Neural progenitor cell (in vitro differentiated cells): Measurements from ENCODE around the gene CDA. TPM values are rescaled to one million over a fixed set of nuclear protein-coding genes. Genes with fewer than 3 reads are reported as not detected.

Experiments used
- DNase-seq: peaks from one replicate; pipeline ENCODE4 v3.0.0-alpha.2; 2016; ENCODE audit warnings: low spot score
- H2AFZ ChIP-seq: fragments of 200-600 bp; sonication (generic); replicated peaks from 2 replicates; pipeline ENCODE4 v1.6.1; 2016; ENCODE audit warnings: antibody characterized with exemption
- H3F3A ChIP-seq: fragments of 200-600 bp; sonication (generic); 2 replicates; pipeline ENCODE4 v1.6.1; 2016; ENCODE audit warnings: antibody characterized with exemption, low read depth
- H3K27ac ChIP-seq: fragments of 200-600 bp; sonication (generic); 2 replicates; pipeline ENCODE4 v1.5.1; 2016; ENCODE audit warnings: mild to moderate bottlenecking
- H3K27me3 ChIP-seq: fragments of 200-600 bp; sonication (generic); 2 replicates; pipeline ENCODE4 v1.6.1; 2016; ENCODE audit warnings: mild to moderate bottlenecking, moderate library complexity
- H3K36me3 ChIP-seq: fragments of 200-600 bp; sonication (generic); 2 replicates; pipeline ENCODE4 v1.5.1; 2016
- H3K4me1 ChIP-seq: fragments of 200-600 bp; sonication (generic); 2 replicates; pipeline ENCODE4 v1.6.1; 2016; ENCODE audit warnings: mixed run types
- H3K4me2 ChIP-seq: fragments of 200-600 bp; sonication (generic); 2 replicates; pipeline ENCODE4 v1.6.1; 2016
- H3K4me3 ChIP-seq: fragments of 200-600 bp; sonication (generic); 2 replicates; pipeline ENCODE4 v1.5.1; 2016
- H3K79me2 ChIP-seq: fragments of 200-600 bp; sonication (generic); 2 replicates; pipeline ENCODE4 v1.6.1; 2016; ENCODE audit warnings: low read depth
- H3K9ac ChIP-seq: fragments of 200-600 bp; sonication (generic); 2 replicates; pipeline ENCODE4 v1.6.1; 2016
- H3K9me3 ChIP-seq: fragments of 200-600 bp; sonication (generic); 2 replicates; pipeline ENCODE4 v1.5.1; 2016; ENCODE audit warnings: low read depth
- H4K20me1 ChIP-seq: fragments of 200-600 bp; sonication (generic); 2 replicates; pipeline ENCODE4 v1.6.1; 2016; ENCODE audit warnings: low read depth
- H3K27ac Mint-ChIP-seq: 3 replicates; pipeline ENCODE4 v1.8.0; 2021; ENCODE audit warnings: mixed read lengths
- H3K27me3 Mint-ChIP-seq: 2 replicates; pipeline ENCODE4 v1.8.0; 2022; ENCODE audit warnings: low read depth, mild to moderate bottlenecking, inconsistent platforms, moderate library complexity, mixed read lengths; ENCODE audit not compliant: insufficient read depth
- H3K36me3 Mint-ChIP-seq: 3 replicates; pipeline ENCODE4 v1.8.0; 2021; ENCODE audit warnings: mixed read lengths
- H3K4me1 Mint-ChIP-seq: 3 replicates; pipeline ENCODE4 v1.8.0; 2021; ENCODE audit warnings: mixed read lengths
- H3K4me3 Mint-ChIP-seq: 3 replicates; pipeline ENCODE4 v1.8.0; 2021; ENCODE audit warnings: mild to moderate bottlenecking, moderate library complexity, mixed read lengths
- H3K9me3 Mint-ChIP-seq: 3 replicates; pipeline ENCODE4 v1.8.0; 2020; ENCODE audit warnings: mixed read lengths
- CTCF ChIP-seq: fragments of 200-600 bp; sonication (generic); IDR thresholded peaks from 2 replicates; pipeline ENCODE4 v1.5.1; 2017; ENCODE audit warnings: antibody characterized with exemption, mild to moderate bottlenecking
- EZH2 ChIP-seq: fragments of 200-600 bp; sonication (generic); IDR thresholded peaks from 2 replicates; pipeline ENCODE4 v1.6.1; 2017; ENCODE audit warnings: antibody characterized with exemption, mild to moderate bottlenecking, moderate library complexity
- EZH2phosphoT487 ChIP-seq: fragments of 200-600 bp; sonication (generic); IDR thresholded peaks from 2 replicates; pipeline ENCODE4 v1.6.1; 2017; ENCODE audit warnings: antibody characterized with exemption
- total RNA-seq: library from RNA; depleted of rRNA; stranded (reverse); fragments of >200 nt; gene quantifications from 2 replicates; pipeline ENCODE4 v1.2.3, GENCODE V29; 2015; ENCODE audit warnings: low replicate concordance

The CDA gene
- total RNA-seq, 1 donor from 2014 or later = 0.64 TPM

- Mint-ChIP-seq H3K4me3 (no peak overlapping the region), H3K4me1 (peaks cover 10% of the 10 kb centered on the region), H3K27me3 (peaks cover 43% of the 10 kb centered on the region), H3K36me3 (no peaks in the 10 kb centered on the region), H3K27ac (no peak overlapping the region), H3K9me3 (no peaks in the 10 kb centered on the region)
- Histone ChIP-seq H4K20me1 (peaks cover 7% of the 10 kb centered on the region), H3K9me3 (no peaks in the 10 kb centered on the region), H3F3A (peaks cover 5% of the 10 kb centered on the region), H3K4me1 (peaks cover 8% of the 10 kb centered on the region), H3K9ac (no peak overlapping the region), H3K27me3 (peaks cover 100% of the 10 kb centered on the region), H3K4me2 (no peak overlapping the region), H3K79me2 (no peaks in the 10 kb centered on the region), H3K4me3 (no peak overlapping the region), H3K27ac (no peak overlapping the region), H3K36me3 (no peaks in the 10 kb centered on the region), H2AFZ (no peak overlapping the region)
- no peak for DNase-seq
- no peak for TF ChIP-seq CTCF
- no peak for TF ChIP-seq EZH2phosphoT487
- no peak for TF ChIP-seq EZH2
Measured at GRCh38 chr1:20555758-20556120, 33.2 kb upstream of the CDA start.

GRCh38 chr1:20558191-20558590 is 30.7 kb upstream of the CDA start:
- Mint-ChIP-seq H3K9me3 (no peaks in the 10 kb centered on the region), H3K27ac (no peak overlapping the region), H3K27me3 (peaks cover 37% of the 10 kb centered on the region), H3K36me3 (no peaks in the 10 kb centered on the region), H3K4me1 (peaks cover 3% of the 10 kb centered on the region), H3K4me3 (no peak overlapping the region)
- peaks cover 7% of the 10 kb centered on the region for H4K20me1 ChIP-seq
- H3K36me3 ChIP-seq = no peaks in the 10 kb centered on the region
- H3K27me3 ChIP-seq = peaks cover 99% of the 10 kb centered on the region
- no peaks in the 10 kb centered on the region for H3F3A ChIP-seq
- no peaks in the 10 kb centered on the region for H3K79me2 ChIP-seq
- H3K4me2 ChIP-seq = no peak overlapping the region
- no peak overlapping the region for H2AFZ ChIP-seq
- no peaks in the 10 kb centered on the region for H3K9me3 ChIP-seq
- H3K4me3 ChIP-seq = no peak overlapping the region
- peaks cover 4% of the 10 kb centered on the region for H3K4me1 ChIP-seq
- TF ChIP-seq EZH2 = no peak
- TF ChIP-seq CTCF = no peak
- TF ChIP-seq EZH2phosphoT487 = no peak
- no peak overlapping the region for H3K9ac ChIP-seq
- no peak overlapping the region for H3K27ac ChIP-seq
- DNase-seq = no peak

GRCh38 chr1:20560966-20561365 is 27.9 kb upstream of the CDA start:
- Histone ChIP-seq H4K20me1 (no peaks in the 10 kb centered on the region), H3K27me3 (peaks cover 84% of the 10 kb centered on the region), H3K27ac (no peak overlapping the region), H3F3A (no peaks in the 10 kb centered on the region), H3K4me3 (no peak overlapping the region), H3K4me2 (no peak overlapping the region), H3K9me3 (no peaks in the 10 kb centered on the region), H3K36me3 (no peaks in the 10 kb centered on the region), H3K9ac (no peak overlapping the region), H3K79me2 (no peaks in the 10 kb centered on the region), H2AFZ (no peak overlapping the region), H3K4me1 (no peaks in the 10 kb centered on the region)
- H3K4me1 Mint-ChIP-seq = no peaks in the 10 kb centered on the region
- H3K9me3 Mint-ChIP-seq = no peaks in the 10 kb centered on the region
- H3K27ac Mint-ChIP-seq = no peak overlapping the region
- TF ChIP-seq EZH2 = no peak
- TF ChIP-seq CTCF = no peak
- TF ChIP-seq EZH2phosphoT487 = no peak
- no peak overlapping the region for H3K4me3 Mint-ChIP-seq
- DNase-seq = no peak
- no peaks in the 10 kb centered on the region for H3K36me3 Mint-ChIP-seq
- H3K27me3 Mint-ChIP-seq = peaks cover 25% of the 10 kb centered on the region
